PC-9 (cell line): ENCODE measurements around the gene IDS. TPM values are rescaled to one million over a fixed set of nuclear protein-coding genes. Genes with fewer than 3 reads are reported as not detected.

Source experiments
- BruUV-seq: library from RNA; stranded (reverse); fragments of 400-500 nt; replicated peaks from 2 replicates; lab custom pipeline; 2021; lab: Mats Ljungman, UMichigan
- CTCF ChIA-PET: fragments of 300-600 bp; sonication (Branson Sonifier 250); formaldehyde crosslinking; loops from one replicate; lab custom pipeline; 2022; ENCODE audit warnings: antibody characterized with exemption; lab: Charles Lee
- POLR2A ChIA-PET: fragments of 300-600 bp; sonication (Branson Sonifier 250); formaldehyde crosslinking; loops from one replicate; lab custom pipeline; 2022; ENCODE audit warnings: antibody characterized with exemption; ENCODE audit not compliant: unreplicated experiment; lab: Charles Lee
- DNase-seq, 2 experiments: peaks; one replicate each; pipeline versions ENCODE4 v3.0.0 to v3.0.0-alpha.2; 2015 to 2022; ENCODE audit warnings: mixed read lengths in 1 of 2
- H2AFZ ChIP-seq: fragments of 200-600 bp; sonication (generic); 2 replicates; pipeline ENCODE4 v1.8.1; 2017; ENCODE audit warnings: antibody characterized with exemption
- H3F3A ChIP-seq: fragments of 200-600 bp; sonication (generic); 2 replicates; pipeline ENCODE4 v1.8.1; 2017; ENCODE audit warnings: antibody characterized with exemption, mild to moderate bottlenecking, low read depth; ENCODE audit not compliant: insufficient read depth
- H3K27ac ChIP-seq: fragments of 200-600 bp; sonication (generic); 2 replicates; pipeline ENCODE4 v1.6.1; 2016; ENCODE audit warnings: mixed run types
- H3K27me3 ChIP-seq: fragments of 200-600 bp; sonication (generic); 2 replicates; pipeline ENCODE4 v1.6.1; 2016; ENCODE audit warnings: low read depth, mixed run types; ENCODE audit not compliant: insufficient read depth
- H3K36me3 ChIP-seq: fragments of 200-600 bp; sonication (generic); 2 replicates; pipeline ENCODE4 v1.6.1; 2016; ENCODE audit warnings: low read depth, mixed run types
- H3K4me1 ChIP-seq: fragments of 200-600 bp; sonication (generic); replicated peaks from 2 replicates; pipeline ENCODE4 v1.6.1; 2016; ENCODE audit warnings: mixed run types; ENCODE audit not compliant: insufficient read depth
- H3K4me2 ChIP-seq: fragments of 200-600 bp; sonication (generic); 2 replicates; pipeline ENCODE4 v1.6.1; 2017; ENCODE audit warnings: mixed run types
- H3K4me3 ChIP-seq: fragments of 200-600 bp; sonication (generic); 2 replicates; pipeline ENCODE4 v1.6.1; 2016; ENCODE audit warnings: mixed run types
- H3K79me2 ChIP-seq: fragments of 200-600 bp; sonication (generic); 2 replicates; pipeline ENCODE4 v1.6.1; 2017; ENCODE audit warnings: low read depth, mixed run types
- H3K9me2 ChIP-seq: fragments of 200-600 bp; sonication (generic); 2 replicates; pipeline ENCODE4 v1.8.1; 2017; ENCODE audit warnings: mild to moderate bottlenecking; ENCODE audit not compliant: insufficient read depth
- H3K9me3 ChIP-seq: fragments of 200-600 bp; sonication (generic); 2 replicates; pipeline ENCODE4 v1.8.1; 2016; ENCODE audit warnings: low read depth; ENCODE audit not compliant: insufficient read depth
- H4K20me1 ChIP-seq: fragments of 200-600 bp; sonication (generic); 2 replicates; pipeline ENCODE4 v1.8.1; 2017; ENCODE audit not compliant: insufficient read depth
- EZH2 ChIP-seq: fragments of 200-600 bp; sonication (generic); IDR thresholded peaks from 2 replicates; pipeline ENCODE4 v1.8.0; 2017; ENCODE audit warnings: antibody characterized with exemption, low read depth
- intact Hi-C: fragments of 100-400 bp; cut with micrococcal nuclease; formaldehyde crosslinking; loops from one replicate; pipeline ENCODE4 v1.10.0; 2022; ENCODE audit not compliant: unreplicated experiment
- total RNA-seq: library from RNA; stranded (reverse); gene quantifications from 2 replicates; pipeline ENCODE4 v1.2.3, GENCODE V29; 2021
- TF ChIP-seq, protein P1 (sequence below): fragments of 200-600 bp; sonication (generic); conservative IDR thresholded peaks from 2 replicates; pipeline ENCODE4 v1.6.1; 2017; ENCODE audit warnings: mixed run types, antibody characterized with exemption, mild to moderate bottlenecking, moderate library complexity

IDS gene
- total RNA-seq, 1 experiment from 2014 or later, result 214 TPM

DNA sequence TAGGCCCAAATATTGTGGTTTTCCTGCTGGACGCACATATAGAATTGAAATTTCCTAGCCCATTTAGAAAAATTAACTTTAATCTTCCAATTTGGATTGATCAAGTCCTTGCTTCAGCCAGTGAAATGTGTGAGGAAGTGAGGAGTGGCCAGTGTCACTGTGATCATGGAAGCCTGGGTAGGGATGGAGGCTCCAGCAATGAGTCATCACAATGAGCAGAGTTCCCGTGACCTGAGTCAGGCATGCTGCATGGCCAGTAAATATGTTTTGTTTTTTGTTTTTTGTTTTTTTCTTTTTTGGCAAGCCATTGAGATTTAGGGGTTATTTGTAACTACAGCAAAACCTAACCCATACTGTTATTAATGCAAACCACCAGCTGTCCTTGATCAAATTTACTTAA is 52.1 kb downstream of the IDS start:
- peak; percentile 44 to 60 for DNase-seq
- Histone ChIP-seq H3F3A (no peaks in the 10 kb centered on the region), H3K9me3 (no peaks in the 10 kb centered on the region), H4K20me1 (no peaks in the 10 kb centered on the region), H3K27ac (no peak overlapping the region), H3K4me2 (no peak overlapping the region), H3K4me3 (no peak overlapping the region), H3K4me1 (peaks cover 6% of the 10 kb centered on the region; the same call in 1 of the 2 replicates), H3K27me3 (no peaks in the 10 kb centered on the region), H3K36me3 (no peaks in the 10 kb centered on the region), H2AFZ (no peak overlapping the region), H3K9me2 (no peaks in the 10 kb centered on the region), H3K79me2 (no peaks in the 10 kb centered on the region)
- TF ChIP-seq EZH2, result no peak
- TF ChIP-seq, protein P1, sequence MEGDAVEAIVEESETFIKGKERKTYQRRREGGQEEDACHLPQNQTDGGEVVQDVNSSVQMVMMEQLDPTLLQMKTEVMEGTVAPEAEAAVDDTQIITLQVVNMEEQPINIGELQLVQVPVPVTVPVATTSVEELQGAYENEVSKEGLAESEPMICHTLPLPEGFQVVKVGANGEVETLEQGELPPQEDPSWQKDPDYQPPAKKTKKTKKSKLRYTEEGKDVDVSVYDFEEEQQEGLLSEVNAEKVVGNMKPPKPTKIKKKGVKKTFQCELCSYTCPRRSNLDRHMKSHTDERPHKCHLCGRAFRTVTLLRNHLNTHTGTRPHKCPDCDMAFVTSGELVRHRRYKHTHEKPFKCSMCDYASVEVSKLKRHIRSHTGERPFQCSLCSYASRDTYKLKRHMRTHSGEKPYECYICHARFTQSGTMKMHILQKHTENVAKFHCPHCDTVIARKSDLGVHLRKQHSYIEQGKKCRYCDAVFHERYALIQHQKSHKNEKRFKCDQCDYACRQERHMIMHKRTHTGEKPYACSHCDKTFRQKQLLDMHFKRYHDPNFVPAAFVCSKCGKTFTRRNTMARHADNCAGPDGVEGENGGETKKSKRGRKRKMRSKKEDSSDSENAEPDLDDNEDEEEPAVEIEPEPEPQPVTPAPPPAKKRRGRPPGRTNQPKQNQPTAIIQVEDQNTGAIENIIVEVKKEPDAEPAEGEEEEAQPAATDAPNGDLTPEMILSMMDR, result no peak
- BruUV-seq, result no TSS peak
- intact Hi-C loops, result no loop called here
- ChIA-PET CTCF (no interaction called here), POLR2A (interaction anchor here (0.5 kb wide), 1 partner anchor 621 kb away, joined by 4 read pairs; no protein-coding TSS in a partner anchor)

DNA sequence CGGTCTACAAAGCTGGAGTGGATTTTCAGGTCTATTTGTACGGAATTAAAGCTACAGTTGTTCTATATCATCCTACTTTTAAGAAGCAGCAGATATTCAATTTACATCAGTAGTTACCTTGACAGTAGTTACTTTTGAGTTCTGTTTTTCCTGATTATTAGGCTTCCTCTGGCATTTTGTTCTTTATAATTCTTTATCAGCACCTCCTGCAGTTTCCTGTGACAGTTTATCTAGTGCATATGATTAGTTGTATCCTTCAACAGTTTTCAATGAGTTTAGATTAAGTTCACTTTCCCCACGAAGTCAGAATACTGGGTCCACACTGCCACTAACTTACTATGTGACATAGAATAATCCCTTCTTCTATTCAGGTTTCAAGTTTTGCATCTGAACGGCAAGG is 71.7 kb downstream of the IDS start:
- no peaks in the 10 kb centered on the region for H4K20me1 ChIP-seq

DNA sequence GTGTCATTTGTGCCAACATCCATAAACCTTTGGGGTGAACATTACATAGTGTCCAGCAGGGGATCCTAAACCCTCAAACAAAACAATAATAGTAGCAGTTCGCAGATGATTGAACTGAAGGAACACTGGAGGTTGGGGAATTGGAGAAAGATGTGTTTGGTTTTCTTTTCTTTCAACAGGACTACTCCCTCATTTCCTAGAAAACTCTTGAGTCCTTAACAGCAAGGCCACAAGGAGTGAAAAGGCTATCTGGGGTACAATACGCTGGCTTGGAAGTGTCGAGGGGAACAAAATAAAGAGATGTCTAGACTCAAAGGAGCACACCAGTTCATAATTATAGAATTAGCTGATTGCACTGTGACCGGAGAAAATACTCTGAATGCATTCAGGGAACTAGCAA is 72.1 kb downstream of the IDS start:
- H3K79me2 ChIP-seq, result no peaks in the 10 kb centered on the region
- POLR2A ChIA-PET, result no interaction called here
- no peak overlapping the region for H3K27ac ChIP-seq
- no peaks in the 10 kb centered on the region for H3K36me3 ChIP-seq
- no peaks in the 10 kb centered on the region for H3K4me1 ChIP-seq
- CTCF ChIA-PET, result no interaction called here
- H3K27me3 ChIP-seq, result peaks cover 14% of the 10 kb centered on the region
- DNase-seq, result no peak
- BruUV-seq, result no TSS peak
- TF ChIP-seq, protein P1, result no peak
- TF ChIP-seq EZH2, result no peak
- H3K4me3 ChIP-seq, result no peak overlapping the region
- no peaks in the 10 kb centered on the region for H3K9me3 ChIP-seq
- no peaks in the 10 kb centered on the region for H3F3A ChIP-seq
- H2AFZ ChIP-seq, result no peak overlapping the region
- no peak overlapping the region for H3K4me2 ChIP-seq
- no peaks in the 10 kb centered on the region for H3K9me2 ChIP-seq
- intact Hi-C loops, result no loop called here
- H4K20me1 ChIP-seq, result no peaks in the 10 kb centered on the region

More for the DNA sequence above, 71.7 kb downstream of the IDS start:
- Histone ChIP-seq H3K79me2 (no peaks in the 10 kb centered on the region), H3K4me1 (no peaks in the 10 kb centered on the region), H3K9me3 (no peaks in the 10 kb centered on the region), H3K4me2 (no peak overlapping the region), H2AFZ (no peak overlapping the region), H3F3A (no peaks in the 10 kb centered on the region), H3K9me2 (no peaks in the 10 kb centered on the region), H3K27ac (no peak overlapping the region), H3K36me3 (no peaks in the 10 kb centered on the region), H3K4me3 (no peak overlapping the region), H3K27me3 (peaks cover 14% of the 10 kb centered on the region)
- no peak for DNase-seq
- BruUV-seq, result no TSS peak
- TF ChIP-seq EZH2, result no peak
- TF ChIP-seq, protein P1, result no peak
- POLR2A ChIA-PET, result no interaction called here
- CTCF ChIA-PET, result no interaction called here
- intact Hi-C loops, result no loop called here

Other genes starting within 250 kb of the IDS start
- gene EOLA1, start 35.7 kb upstream of the IDS start, total RNA-seq, result 24.3 and 25.1 TPM in 2 replicates
- gene HSFX3, start 44.6 kb upstream of the IDS start, total RNA-seq, result not detected in 2 replicates
- not detected in 2 replicates for gene MAGEA9B, start 82.2 kb upstream of the IDS start, total RNA-seq
- gene HSFX2, start 90.0 kb upstream of the IDS start, total RNA-seq, result 0.28 and 0.80 TPM in 2 replicates
- 39.5 and 45.7 TPM in 2 replicates for gene TMEM185A, start 126.5 kb upstream of the IDS start, total RNA-seq
- gene MAGEA11, start 206.8 kb upstream of the IDS start, total RNA-seq, result not detected in 2 replicates